IMR-90 (cell line): ENCODE measurements around the gene HLA-F. TPM values are rescaled to one million over a fixed set of nuclear protein-coding genes. Genes with fewer than 3 reads are reported as not detected.

ENCODE experiments used
- ATAC-seq: fragments of 200-7000 bp; cut with Tn5 transposase; 2 replicates; pipeline ENCODE4 v1.9.1; 2020; ENCODE audit warnings: low read depth, mild to moderate bottlenecking, moderate library complexity
- BruUV-seq: library from RNA; stranded (reverse); fragments of 400-500 nt; replicated peaks from 2 replicates; lab custom pipeline; 2021; lab: Mats Ljungman, UMichigan
- CTCF ChIA-PET: fragments of 300-600 bp; formaldehyde crosslinking; extraction: SDS; loops from one replicate; lab custom pipeline; 2021; ENCODE audit warnings: antibody characterized with exemption; lab: Yijun Ruan, JAX
- POLR2A ChIA-PET: fragments of 300-600 bp; sonication (Branson Sonifier 250); formaldehyde crosslinking; loops from one replicate; lab custom pipeline; 2022; ENCODE audit warnings: antibody characterized with exemption; ENCODE audit not compliant: unreplicated experiment; lab: Charles Lee
- DNase-seq: peaks from one replicate; pipeline ENCODE4 v3.0.0; 2013
- H2AFZ ChIP-seq: replicated peaks from 2 replicates; pipeline ENCODE3; 2013; ENCODE audit warnings: low read length, mild to moderate bottlenecking; ENCODE audit not compliant: poor library complexity
- H2AK5ac ChIP-seq: 2 replicates; pipeline ENCODE4 v1.6.1; 2013; ENCODE audit warnings: low read depth, low read length, inconsistent platforms
- H2AK9ac ChIP-seq: replicated peaks from 2 replicates; pipeline ENCODE3; 2013; ENCODE audit warnings: mild to moderate bottlenecking, low read depth, low read length, moderate library complexity; ENCODE audit not compliant: poor library complexity
- H2BK120ac ChIP-seq: 2 replicates; pipeline ENCODE4 v1.6.1; 2013; ENCODE audit warnings: low read depth, low read length, inconsistent platforms
- H2BK15ac ChIP-seq: 3 replicates; pipeline ENCODE4 v1.6.1; 2013; ENCODE audit warnings: low read depth, low read length, inconsistent platforms
- H2BK20ac ChIP-seq: 2 replicates; pipeline ENCODE4 v1.6.1; 2013; ENCODE audit warnings: low read depth, mild to moderate bottlenecking, inconsistent platforms, low read length, moderate library complexity
- H2BK5ac ChIP-seq: 2 replicates; pipeline ENCODE4 v1.6.1; 2013; ENCODE audit warnings: mild to moderate bottlenecking, low read depth, low read length, inconsistent platforms; ENCODE audit not compliant: poor library complexity, severe bottlenecking
- H3K14ac ChIP-seq: replicated peaks from 2 replicates; pipeline ENCODE4 v1.6.1; 2013; ENCODE audit warnings: low read depth, low read length, inconsistent platforms
- H3K18ac ChIP-seq: 2 replicates; pipeline ENCODE4 v1.6.1; 2013; ENCODE audit warnings: low read depth, low read length, control low read depth
- H3K23ac ChIP-seq: 2 replicates; pipeline ENCODE4 v1.6.1; 2013; ENCODE audit warnings: low read depth, low read length, inconsistent platforms
- H3K27ac ChIP-seq: 2 replicates; pipeline ENCODE4 v1.5.1; 2013; ENCODE audit warnings: mild to moderate bottlenecking, control low read depth, low read length; ENCODE audit not compliant: insufficient read depth
- H3K27me3 ChIP-seq: 2 replicates; pipeline ENCODE4 v1.6.1; 2013; ENCODE audit warnings: low read length; ENCODE audit not compliant: control insufficient read depth, insufficient read depth
- H3K36me3 ChIP-seq: 2 replicates; pipeline ENCODE4 v1.6.1; 2013; ENCODE audit warnings: low read length, mixed read lengths; ENCODE audit not compliant: control insufficient read depth, insufficient read depth
- H3K4ac ChIP-seq: 2 replicates; pipeline ENCODE4 v1.6.1; 2013; ENCODE audit warnings: low read depth, low read length, inconsistent platforms
- H3K4me1 ChIP-seq: 2 replicates; pipeline ENCODE4 v1.6.1; 2013; ENCODE audit warnings: low read length, mixed read lengths; ENCODE audit not compliant: control insufficient read depth, insufficient read depth
- H3K4me2 ChIP-seq: 2 replicates; pipeline ENCODE4 v1.6.1; 2013; ENCODE audit warnings: low read depth, mild to moderate bottlenecking, control low read depth, low read length, moderate library complexity
- H3K4me3 ChIP-seq: 2 replicates; pipeline ENCODE4 v1.5.1; 2013; ENCODE audit warnings: low read depth, mild to moderate bottlenecking, control low read depth, low read length, moderate library complexity; ENCODE audit not compliant: insufficient read depth
- H3K56ac ChIP-seq: 2 replicates; pipeline ENCODE4 v1.6.1; 2013; ENCODE audit warnings: low read length, inconsistent platforms; ENCODE audit not compliant: insufficient read depth; ENCODE audit errors: extremely low read depth
- H3K79me1 ChIP-seq, 2 experiments: 2 replicates each; pipeline ENCODE4 v1.6.1; 2013; ENCODE audit warnings: low read length in 2 of 2, inconsistent platforms in 1 of 2, low read depth in 1 of 2
- H3K9ac ChIP-seq: 2 replicates; pipeline ENCODE4 v1.6.1; 2013; ENCODE audit warnings: low read depth, low read length, control low read depth
- H3K9me1 ChIP-seq: 2 replicates; pipeline ENCODE4 v1.6.1; 2013; ENCODE audit warnings: low read length, inconsistent platforms; ENCODE audit not compliant: insufficient read depth
- H3K9me3 ChIP-seq: 2 replicates; pipeline ENCODE4 v1.6.1; 2013; ENCODE audit warnings: low read length; ENCODE audit not compliant: control insufficient read depth, insufficient read depth
- H4K20me1 ChIP-seq: 2 replicates; pipeline ENCODE4 v1.6.1; 2013; ENCODE audit warnings: low read length, inconsistent platforms; ENCODE audit not compliant: insufficient read depth
- H4K5ac ChIP-seq: 2 replicates; pipeline ENCODE4 v1.6.1; 2013; ENCODE audit warnings: mild to moderate bottlenecking, low read depth, low read length, control low read depth
- H4K8ac ChIP-seq, 2 experiments: 2 replicates each; pipeline ENCODE4 v1.6.1; 2013; ENCODE audit warnings: low read depth in 2 of 2, low read length in 2 of 2, control low read depth in 1 of 2, inconsistent platforms in 1 of 2
- H4K91ac ChIP-seq: 2 replicates; pipeline ENCODE4 v1.6.1; 2013; ENCODE audit warnings: low read depth, low read length, inconsistent platforms; ENCODE audit not compliant: insufficient read depth
- CEBPB ChIP-seq: IDR thresholded peaks from 2 replicates; pipeline ENCODE4 v1.6.1; 2012; ENCODE audit warnings: low read depth, low read length, improper control_type of control experiment
- ELK1 ChIP-seq: fragments of 150-350 bp; IDR thresholded peaks from 2 replicates; pipeline ENCODE4 v1.6.1; 2016; ENCODE audit warnings: low read depth, mild to moderate bottlenecking, low read length, moderate library complexity, borderline replicate concordance
- MAFK ChIP-seq: IDR thresholded peaks from 2 replicates; pipeline ENCODE4 v1.6.1; 2012; ENCODE audit warnings: low read depth, low read length, improper control_type of control experiment
- MAZ ChIP-seq: IDR thresholded peaks from 2 replicates; pipeline ENCODE4 v1.6.1; 2012; ENCODE audit warnings: low read depth, mild to moderate bottlenecking, low read length, improper control_type of control experiment, moderate library complexity, borderline replicate concordance
- MXI1 ChIP-seq: IDR thresholded peaks from 2 replicates; pipeline ENCODE4 v1.6.1; 2012; ENCODE audit warnings: low read depth, mild to moderate bottlenecking, low read length, moderate library complexity, borderline replicate concordance
- NFE2L2 ChIP-seq: fragments of 150-350 bp; IDR thresholded peaks from 2 replicates; pipeline ENCODE4 v1.6.1; 2016; ENCODE audit warnings: low read depth, mild to moderate bottlenecking, low read length
- WGBS, 2 experiments: methylation state at CpG; one replicate each; pipeline versions ENCODE4 v1.1.5 to v1.1.7; 2013; ENCODE audit warnings: missing lambda C conversion rate in 2 of 2; ENCODE audit not compliant: insufficient read length in 1 of 2; ENCODE audit errors: extremely low coverage in 2 of 2; 5-methylcytosine and 5-hydroxymethylcytosine counted together
- dilution Hi-C: fragments of 300-500 bp; cut with HindIII; formaldehyde crosslinking; loops from one replicate; pipeline ENCODE4 v1.14.3; 2018; ENCODE audit warnings: low sequenced_read_pairs; ENCODE audit not compliant: unreplicated experiment
- in situ Hi-C: fragments of 300-500 bp; cut with MboI; formaldehyde crosslinking; loops from 3 replicates; pipeline ENCODE4 v1.14.3; 2019; ENCODE audit warnings: low sequenced_read_pairs, inconsistent platforms, mixed read lengths
- intact Hi-C: fragments of 100-400 bp; cut with micrococcal nuclease; formaldehyde crosslinking; loops from 2 replicates; pipeline ENCODE4 v1.10.0; 2022
- polyA plus RNA-seq, 3 experiments: library from polyadenylated mRNA; depleted of rRNA; stranded (reverse); fragments of >200 nt; gene quantifications; 2 replicates each; pipeline ENCODE4 v1.2.3, GENCODE V29; 2012; ENCODE audit warnings: low replicate concordance in 1 of 3
- total RNA-seq: library from RNA; depleted of rRNA; stranded (reverse); fragments of >200 nt; gene quantifications from 2 replicates; pipeline ENCODE4 v1.2.3, GENCODE V29; 2012
- TF ChIP-seq, protein P1 (sequence below): fragments of 150-350 bp; IDR thresholded peaks from 2 replicates; pipeline ENCODE4 v1.6.1; 2017; ENCODE audit warnings: mild to moderate bottlenecking, antibody characterized with exemption, low read length, low read depth

The HLA-F gene
- total and polyA plus RNA-seq, 2 of the 4 experiments (the other 2 are of a cell fraction), result not detected

DNA sequence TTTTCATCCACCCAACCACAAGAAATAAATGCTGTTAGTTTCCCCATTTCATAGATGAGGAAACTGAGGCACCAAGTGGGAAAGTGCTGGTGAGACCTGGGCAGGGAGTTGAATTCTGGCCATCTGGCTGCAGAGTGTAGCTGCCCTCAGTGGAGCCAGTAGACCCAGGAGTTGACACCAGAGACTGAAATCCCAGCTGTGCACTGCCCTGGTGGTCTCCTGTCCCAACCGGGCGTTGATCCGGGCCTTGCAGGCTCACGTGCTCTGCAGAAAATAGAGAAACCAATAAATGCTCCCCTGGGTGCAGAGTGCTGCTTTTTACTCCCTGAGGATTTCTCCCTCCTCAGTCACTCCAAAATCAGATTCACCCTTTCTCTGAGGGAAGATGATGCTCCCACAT is 18.4 kb downstream of the HLA-F start:
- in situ Hi-C loops, result loop anchor here (25.0 kb wide), 1 partner anchor 271 kb away; no protein-coding TSS in a partner anchor
- Histone ChIP-seq H3K4ac (no peak overlapping the region), H3K14ac (no peak overlapping the region), H3K27me3 (no peaks in the 10 kb centered on the region; the same call in 1 of the 2 replicates), H3K18ac (no peak overlapping the region), H3K4me3 (no peak overlapping the region), H4K8ac (no peak overlapping the region), H2BK120ac (no peak overlapping the region), H3K56ac (no peak overlapping the region), H2AFZ (no peak overlapping the region), H2BK20ac (no peak overlapping the region), H4K20me1 (peaks cover 2% of the 10 kb centered on the region; the same call in 1 of the 2 replicates), H2BK5ac (no peak overlapping the region), H4K91ac (no peak overlapping the region), H4K5ac (no peak overlapping the region), H2AK5ac (no peak overlapping the region), H2BK15ac (no peak overlapping the region), H3K9me1 (no peaks in the 10 kb centered on the region; the same call in 1 of the 2 replicates), H3K79me1 (no peaks in the 10 kb centered on the region), H3K9ac (no peak overlapping the region), H3K4me2 (no peak overlapping the region), H3K23ac (no peak overlapping the region), H3K36me3 (peaks cover 2% of the 10 kb centered on the region; the same call in 1 of the 2 replicates), H3K4me1 (peaks cover 5% of the 10 kb centered on the region; the same call in 1 of the 2 replicates), H2AK9ac (no peak overlapping the region), H3K27ac (no peak overlapping the region), H3K9me3 (no peaks in the 10 kb centered on the region)
- WGBS, 2 experiments, result no CpG with 5 or more reads among the region's 4 CpGs
- no TSS peak for BruUV-seq
- TF ChIP-seq MAZ (no peak), ELK1 (no peak), MXI1 (no peak), CEBPB (no peak), MAFK (no peak), NFE2L2 (no peak)
- TF ChIP-seq, protein P1, sequence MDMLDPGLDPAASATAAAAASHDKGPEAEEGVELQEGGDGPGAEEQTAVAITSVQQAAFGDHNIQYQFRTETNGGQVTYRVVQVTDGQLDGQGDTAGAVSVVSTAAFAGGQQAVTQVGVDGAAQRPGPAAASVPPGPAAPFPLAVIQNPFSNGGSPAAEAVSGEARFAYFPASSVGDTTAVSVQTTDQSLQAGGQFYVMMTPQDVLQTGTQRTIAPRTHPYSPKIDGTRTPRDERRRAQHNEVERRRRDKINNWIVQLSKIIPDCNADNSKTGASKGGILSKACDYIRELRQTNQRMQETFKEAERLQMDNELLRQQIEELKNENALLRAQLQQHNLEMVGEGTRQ, result no peak
- intact Hi-C loops, result no loop called here
- ChIA-PET POLR2A (no interaction called here), CTCF (interaction anchor here (1.6 kb wide), 1 partner anchor 11 kb away, joined by 5 read pairs; no protein-coding TSS in a partner anchor)
- DNase-seq (no peak), ATAC-seq (no peak)
- dilution Hi-C loops, result no loop called here
